GM12878 (cell line): ENCODE results near the gene HIRIP3. TPM values are rescaled to one million over a fixed set of nuclear protein-coding genes. Genes with fewer than 3 reads are reported as not detected.

ENCODE experiments used
- ATAC-seq: fragments of 200-7000 bp; cut with Tn5 transposase; 3 replicates; pipeline ENCODE4 v1.9.1; 2020; ENCODE audit warnings: mild to moderate bottlenecking, moderate library complexity
- BruUV-seq: library from RNA; stranded (reverse); fragments of 400-500 nt; replicated peaks from 2 replicates; lab custom pipeline; 2021; lab: Mats Ljungman, UMichigan
- CTCF ChIA-PET: fragments of 300-600 bp; sonication (Branson Sonifier 250); formaldehyde crosslinking; extraction: SDS; loops from one replicate; lab custom pipeline; 2021; ENCODE audit warnings: inconsistent platforms; lab: Yijun Ruan, JAX
- POLR2A ChIA-PET: fragments of 350-600 bp; formaldehyde crosslinking; extraction: SDS; loops from one replicate; lab custom pipeline; 2021; ENCODE audit warnings: inconsistent platforms; lab: Charles Lee
- RAD21 ChIA-PET: fragments of 300-600 bp; sonication (Branson Sonifier 250); formaldehyde crosslinking; loops from one replicate; lab custom pipeline; 2023; ENCODE audit warnings: antibody characterized with exemption; ENCODE audit not compliant: unreplicated experiment; lab: Charles Lee
- SMC1A ChIA-PET: fragments of 300-600 bp; sonication (Branson Sonifier 250); formaldehyde crosslinking; loops from one replicate; lab custom pipeline; 2023; ENCODE audit not compliant: unreplicated experiment, uncharacterized antibody; lab: Charles Lee
- DNase-seq: peaks from one replicate; pipeline ENCODE4 v3.0.0-alpha.2; 2011; ENCODE audit warnings: low read depth, low spot score
- FAIRE-seq: peaks from 3 replicates; lab custom pipeline; 2011; peaks lifted over from hg19 to GRCh38; lab: Jason Lieb, UNC
- H2AFZ ChIP-seq: 2 replicates; pipeline ENCODE4 v1.6.0; 2011; ENCODE audit warnings: low read depth, low read length, control low read depth; ENCODE audit not compliant: control insufficient read depth
- H3K27ac ChIP-seq: 2 replicates; pipeline ENCODE4 v1.5.1; 2011; ENCODE audit warnings: control low read depth; ENCODE audit not compliant: control insufficient read depth, insufficient read depth
- H3K27me3 ChIP-seq, 2 experiments: replicated peaks in 1 of 2; 2 replicates each; pipeline versions ENCODE4 v1.6.0 to v1.6.1; 2011; ENCODE audit warnings: low read length in 1 of 2; ENCODE audit not compliant: control insufficient read depth in 2 of 2, insufficient read depth in 2 of 2
- H3K36me3 ChIP-seq, 2 experiments: 2 replicates each; pipeline ENCODE4 v1.5.1; 2011; ENCODE audit warnings: low read length in 1 of 2; ENCODE audit not compliant: control insufficient read depth in 2 of 2, insufficient read depth in 2 of 2
- H3K4me1 ChIP-seq: 2 replicates; pipeline ENCODE4 v1.6.1; 2011; ENCODE audit warnings: mild to moderate bottlenecking, low read length, moderate library complexity, mixed read lengths; ENCODE audit not compliant: control insufficient read depth, insufficient read depth
- H3K4me2 ChIP-seq: 2 replicates; pipeline ENCODE4 v1.6.0; 2011; ENCODE audit warnings: control low read depth; ENCODE audit not compliant: control insufficient read depth, insufficient read depth
- H3K4me3 ChIP-seq: fragments of 200-600 bp; sonication (generic); 2 replicates; pipeline ENCODE4 v1.5.1; 2016
- H3K79me2 ChIP-seq: 2 replicates; pipeline ENCODE4 v1.6.0; 2011; ENCODE audit warnings: low read length; ENCODE audit not compliant: control insufficient read depth, insufficient read depth
- H3K9ac ChIP-seq: 2 replicates; pipeline ENCODE4 v1.8.0; 2011; ENCODE audit warnings: low read length, control low read depth, mixed read lengths; ENCODE audit not compliant: control insufficient read depth, insufficient read depth
- H3K9me3 ChIP-seq: replicated peaks from 3 replicates; pipeline ENCODE4 v1.5.1; 2011; ENCODE audit warnings: mild to moderate bottlenecking, low read length; ENCODE audit not compliant: control insufficient read depth, insufficient read depth
- H4K20me1 ChIP-seq: 2 replicates; pipeline ENCODE4 v1.6.0; 2011; ENCODE audit not compliant: control insufficient read depth, insufficient read depth
- BHLHE40 ChIP-seq, 2 experiments: fragments of 450-650 bp in 1 of 2; IDR thresholded peaks; 2 replicates each; pipeline ENCODE4 v1.6.1; 2011 to 2017; ENCODE audit warnings: low read depth in 2 of 2, borderline replicate concordance in 1 of 2, improper control_type of control experiment in 1 of 2, low read length in 1 of 2, mild to moderate bottlenecking in 1 of 2
- CBX3 ChIP-seq: fragments of 200-600 bp; sonication (generic); IDR thresholded peaks from 2 replicates; pipeline ENCODE4 v1.6.1; 2016; ENCODE audit warnings: low read depth, borderline replicate concordance
- WGBS: methylation state at CpG from one replicate; pipeline ENCODE4 v1.1.6; 2016; ENCODE audit warnings: low lambda C conversion rate; ENCODE audit not compliant: insufficient replicate concordance, insufficient coverage; ENCODE audit errors: missing lambda C conversion rate; 5-methylcytosine and 5-hydroxymethylcytosine counted together
- in situ Hi-C: fragments of 300-500 bp; cut with MboI; formaldehyde crosslinking; loops from 9 replicates; pipeline ENCODE4 v1.14.3; 2018; ENCODE audit warnings: mixed read lengths
- intact Hi-C: fragments of 100-400 bp; cut with micrococcal nuclease; formaldehyde crosslinking; loops from one replicate; pipeline ENCODE4 v1.14.2; 2022; ENCODE audit not compliant: unreplicated experiment
- polyA plus RNA-seq, 11 experiments: library from polyadenylated mRNA; depleted of rRNA in 4 of 11; unstranded in 6 of 11; stranded (reverse) in 5 of 11; fragments of >200 nt; fragmentation: Nextera tagmentation in 4 of 11; fragmentation: Illumina TruSeq in 1 of 11; extraction: Ambion mirVana in 4 of 11; extraction: Trizol in 1 of 11; gene quantifications; 1 replicate in 1 of 11; 2 replicates in 10 of 11; pipeline versions ENCODE4 v1.2.1 to v1.2.3, GENCODE V29; 2011 to 2016; ENCODE audit warnings: inconsistent platforms in 2 of 11, missing spikeins in 2 of 11, low read depth in 1 of 11
- total RNA-seq, 4 experiments: library from RNA; depleted of rRNA in 3 of 4; stranded (reverse); fragments of >200 nt in 3 of 4; fragmentation: Illumina TruSeq in 1 of 4; extraction: Trizol in 1 of 4; gene quantifications; 2 replicates each; pipeline versions ENCODE4 v1.2.1 to v1.2.3, GENCODE V29; 2013 to 2021
- TF ChIP-seq, protein P1 (sequence below): fragments of 450-650 bp; formaldehyde crosslinking; IDR thresholded peaks from 2 replicates; pipeline ENCODE4 v1.4.0; 2022; ENCODE audit warnings: mild to moderate bottlenecking, moderate library complexity

The HIRIP3 gene
- total and polyA plus RNA-seq, 10 of the 15 experiments (the other 5 are each of a cell fraction or from before 2014, with no cell fraction given) = 4.1 to 43.5 (median 23.9) TPM

DNA sequence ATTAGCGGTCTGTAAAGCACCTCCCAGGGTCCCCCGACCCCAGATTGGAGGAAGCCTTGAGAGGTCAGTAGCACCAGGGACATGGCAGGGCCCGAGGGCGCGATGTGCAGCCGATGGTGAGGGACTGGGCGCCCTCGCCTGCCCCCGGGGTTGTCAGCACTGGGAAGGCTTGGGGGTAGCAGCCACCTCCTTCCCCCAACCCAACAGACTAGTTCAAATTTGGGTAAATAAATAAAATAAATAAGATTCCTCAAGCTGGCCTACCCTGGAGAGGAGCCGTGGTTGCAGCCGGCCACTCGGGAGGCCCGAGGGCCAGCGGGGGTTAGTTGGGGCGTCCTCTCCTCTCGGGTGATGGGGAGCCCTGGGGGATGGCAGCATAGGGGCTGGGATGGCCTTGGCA, 29.0 kb upstream of the HIRIP3 start:
- no peak overlapping the region for H2AFZ ChIP-seq
- no peak overlapping the region for H3K27ac ChIP-seq
- H3K27me3 ChIP-seq = peaks cover 3 to 6% of the 10 kb centered on the region in 2 experiments; a peak in 3 of 4 replicates
- ChIA-PET RAD21 (no interaction called here), SMC1A (no interaction called here), POLR2A (no interaction called here), CTCF (interaction anchor here (1.0 kb wide), 1 partner anchor 8 kb away, joined by 3 read pairs; no protein-coding TSS in a partner anchor)
- BruUV-seq = no TSS peak
- H3K4me2 ChIP-seq = no peak overlapping the region
- no peaks in the 10 kb centered on the region for H3K79me2 ChIP-seq
- intact Hi-C loops (loop anchor here (5.0 to 10.0 kb wide), 3 partner anchors 120 to 322 kb away; partner anchors contain the start of genes ASPHD1 and PAGR1), in situ Hi-C loops (loop anchor here (25.0 kb wide), 1 partner anchor 912 kb away; no protein-coding TSS in a partner anchor)
- H3K9ac ChIP-seq = no peak overlapping the region
- H3K9me3 ChIP-seq = no peaks in the 10 kb centered on the region
- no peak overlapping the region for H3K4me3 ChIP-seq
- 16% methylated on average over 16 of the region's 16 CpGs for WGBS
- DNase-seq (no peak), ATAC-seq (no peak), FAIRE-seq (no peak)
- no peaks in the 10 kb centered on the region; the same call in 1 of the 2 replicates for H4K20me1 ChIP-seq
- H3K4me1 ChIP-seq = 0 out of 2 replicates have a peak, but pooled peaks cover 2% of the 10 kb centered on the region
- no peaks in the 10 kb centered on the region for H3K36me3 ChIP-seq
- TF ChIP-seq, protein P1, sequence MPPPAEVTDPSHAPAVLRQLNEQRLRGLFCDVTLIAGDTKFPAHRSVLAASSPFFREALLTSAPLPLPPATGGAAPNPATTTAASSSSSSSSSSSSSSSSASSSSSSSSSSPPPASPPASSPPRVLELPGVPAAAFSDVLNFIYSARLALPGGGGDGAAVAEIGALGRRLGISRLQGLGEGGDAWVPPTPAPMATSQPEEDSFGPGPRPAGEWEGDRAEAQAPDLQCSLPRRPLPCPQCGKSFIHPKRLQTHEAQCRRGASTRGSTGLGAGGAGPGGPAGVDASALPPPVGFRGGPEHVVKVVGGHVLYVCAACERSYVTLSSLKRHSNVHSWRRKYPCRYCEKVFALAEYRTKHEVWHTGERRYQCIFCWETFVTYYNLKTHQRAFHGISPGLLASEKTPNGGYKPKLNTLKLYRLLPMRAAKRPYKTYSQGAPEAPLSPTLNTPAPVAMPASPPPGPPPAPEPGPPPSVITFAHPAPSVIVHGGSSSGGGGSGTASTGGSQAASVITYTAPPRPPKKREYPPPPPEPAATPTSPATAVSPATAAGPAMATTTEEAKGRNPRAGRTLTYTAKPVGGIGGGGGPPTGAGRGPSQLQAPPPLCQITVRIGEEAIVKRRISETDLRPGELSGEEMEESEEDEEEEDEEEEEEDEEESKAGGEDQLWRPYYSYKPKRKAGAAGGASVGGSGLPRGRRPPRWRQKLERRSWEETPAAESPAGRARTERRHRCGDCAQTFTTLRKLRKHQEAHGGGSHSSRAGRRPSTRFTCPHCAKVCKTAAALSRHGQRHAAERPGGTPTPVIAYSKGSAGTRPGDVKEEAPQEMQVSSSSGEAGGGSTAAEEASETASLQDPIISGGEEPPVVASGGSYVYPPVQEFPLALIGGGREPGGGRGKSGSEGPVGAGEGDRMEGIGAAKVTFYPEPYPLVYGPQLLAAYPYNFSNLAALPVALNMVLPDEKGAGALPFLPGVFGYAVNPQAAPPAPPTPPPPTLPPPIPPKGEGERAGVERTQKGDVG (CRISPR knock-in tag) = no peak
- TF ChIP-seq BHLHE40 (IDR thresholded peaks at IDR 0.05; ENCODE audit: borderline replicate concordance in 1 of 2, low read depth in 2 of 2, low read length in 1 of 2) (no peak), CBX3 (no peak)
- TF ChIP-seq, all 136 proteins: peak for 0
